Subcutaneous abdominal adipose tissue (tissue), 5 donors: ENCODE results near the gene ELOVL6.

Experiments used
- H3K27ac ChIP-seq: one replicate; pipeline ENCODE4 v1.7.0; 2013; ENCODE audit warnings: low read depth, mild to moderate bottlenecking, inconsistent platforms, low read length, moderate library complexity
- H3K27me3 ChIP-seq, 5 donors: one replicate each; pipeline ENCODE4 v1.7.0; 2013; ENCODE audit warnings: low read length in 5 of 5, inconsistent platforms in 1 of 5; ENCODE audit not compliant: control insufficient read depth in 5 of 5, insufficient read depth in 4 of 5
- H3K36me3 ChIP-seq, 5 donors: one replicate each; pipeline ENCODE4 v1.7.0; 2013; ENCODE audit warnings: low read length in 5 of 5; ENCODE audit not compliant: control insufficient read depth in 5 of 5, insufficient read depth in 5 of 5
- H3K4me1 ChIP-seq, 5 donors: one replicate each; pipeline ENCODE4 v1.7.0; 2013; ENCODE audit warnings: low read length in 5 of 5, mild to moderate bottlenecking in 3 of 5, moderate library complexity in 1 of 5; ENCODE audit not compliant: control insufficient read depth in 5 of 5, insufficient read depth in 5 of 5
- H3K4me3 ChIP-seq, 5 donors: one replicate each; pipeline ENCODE4 v1.7.0; 2013; ENCODE audit warnings: low read length in 5 of 5, low read depth in 1 of 5
- H3K9ac ChIP-seq, 5 donors: one replicate each; pipeline ENCODE4 v1.7.0; 2013; ENCODE audit warnings: low read length in 5 of 5, mild to moderate bottlenecking in 4 of 5, moderate library complexity in 3 of 5
- H3K9me3 ChIP-seq, 5 donors: one replicate each; pipeline ENCODE4 v1.7.0; 2013; ENCODE audit warnings: low read length in 5 of 5; ENCODE audit not compliant: control insufficient read depth in 5 of 5
- donor health status: healthy.
- donor health status: healthy.
- donor health status: healthy.
- donor health status: healthy.
- donor health status: healthy.

Gene ELOVL6

DNA sequence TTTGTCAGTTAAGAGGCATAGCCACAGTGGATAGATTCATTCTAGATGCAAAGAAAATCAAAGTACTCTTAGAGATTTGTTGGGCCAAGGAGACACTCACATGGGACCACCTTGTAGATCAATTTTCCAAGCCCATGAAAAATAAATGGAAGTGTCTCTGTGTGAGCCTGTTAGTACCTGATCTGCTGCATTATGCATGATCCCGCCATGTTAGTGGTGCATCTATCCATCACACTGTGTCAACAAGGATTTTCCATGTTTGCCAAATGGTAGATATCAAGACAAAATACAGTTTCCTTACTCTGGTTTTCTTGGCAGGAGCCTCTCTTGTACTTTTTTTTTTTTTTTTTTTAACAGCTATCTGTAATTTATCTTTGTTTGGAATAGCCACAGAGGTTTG, 173.4 kb downstream of the ELOVL6 start:
- H3K36me3 ChIP-seq: no peaks in the 10 kb centered on the region
- H3K27ac ChIP-seq: no peak overlapping the region
- H3K4me3 ChIP-seq: no peak overlapping the region
- peaks cover 0 to 4% (median 0%) of the 10 kb centered on the region in 5 donors for H3K27me3 ChIP-seq
- H3K4me1 ChIP-seq: no peaks in the 10 kb centered on the region
- no peaks in the 10 kb centered on the region for H3K9me3 ChIP-seq
- H3K9ac ChIP-seq: no peak overlapping the region

DNA sequence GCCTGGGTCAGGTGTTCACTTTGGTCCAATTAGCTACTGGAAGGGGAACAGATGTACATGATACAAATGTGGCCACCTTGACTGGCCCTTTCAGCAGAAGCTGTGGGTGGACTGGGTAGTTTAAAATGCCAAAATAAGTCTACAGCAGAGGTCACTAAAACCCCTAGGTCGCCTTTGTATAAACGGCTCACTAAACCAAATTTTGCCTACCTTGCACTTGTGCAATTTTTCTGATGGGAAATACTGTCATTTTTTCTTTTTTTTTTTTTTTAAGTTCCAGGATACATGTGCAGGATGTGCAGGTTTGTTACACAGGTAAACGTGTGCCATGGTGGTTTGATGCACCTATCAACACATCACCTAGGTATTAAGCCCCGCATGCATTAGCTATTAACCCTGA, 176.0 kb downstream of the ELOVL6 start:
- Histone ChIP-seq H3K36me3 (no peaks in the 10 kb centered on the region), H3K27me3 (no peaks in the 10 kb centered on the region), H3K9ac (no peak overlapping the region)

GRCh38 chr4:110020646-110021443, 177.6 kb downstream of the ELOVL6 start:
- Histone ChIP-seq H3K36me3 (no peaks in the 10 kb centered on the region), H3K27ac (no peak overlapping the region), H3K9ac (no peak overlapping the region), H3K9me3 (peaks cover 0 to 4% (median 0%) of the 10 kb centered on the region in 5 donors), H3K4me3 (no peak overlapping the region), H3K4me1 (no peaks in the 10 kb centered on the region), H3K27me3 (no peaks in the 10 kb centered on the region)

More for the DNA sequence above, 176.0 kb downstream of the ELOVL6 start:
- no peaks in the 10 kb centered on the region for H3K9me3 ChIP-seq
- no peak overlapping the region for H3K4me3 ChIP-seq
- H3K27ac ChIP-seq: no peak overlapping the region
- H3K4me1 ChIP-seq: no peaks in the 10 kb centered on the region

- Histone ChIP-seq H3K4me3 (no peak overlapping the region), H3K36me3 (no peaks in the 10 kb centered on the region), H3K9ac (no peak overlapping the region), H3K4me1 (no peaks in the 10 kb centered on the region), H3K9me3 (peaks cover 0 to 4% (median 0%) of the 10 kb centered on the region in 5 donors), H3K27ac (no peak overlapping the region), H3K27me3 (no peaks in the 10 kb centered on the region)
Measured at GRCh38 chr4:110020139-110020538, 178.3 kb downstream of the ELOVL6 start.

DNA sequence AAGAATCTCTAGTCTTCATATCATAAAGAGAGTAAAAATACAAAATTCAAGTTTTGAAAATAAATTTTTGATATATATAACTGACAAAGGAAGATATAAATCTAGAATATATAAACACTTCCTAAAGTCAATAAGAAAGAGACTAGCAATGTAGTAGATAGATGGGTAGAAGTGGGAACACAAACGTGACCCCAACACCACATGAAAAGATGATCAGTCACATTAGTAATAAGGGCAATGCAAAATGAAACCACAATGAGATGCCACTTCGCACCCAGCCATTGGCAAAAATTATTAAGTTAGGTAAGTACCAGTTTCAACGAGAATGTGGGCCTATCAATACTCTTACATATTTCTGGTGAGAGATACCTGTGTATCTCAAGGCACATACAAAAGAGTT, 179.3 kb downstream of the ELOVL6 start:
- Histone ChIP-seq H3K4me3 (no peak overlapping the region), H3K27ac (no peak overlapping the region), H3K9me3 (peaks cover 0 to 4% (median 0%) of the 10 kb centered on the region in 5 donors), H3K4me1 (no peaks in the 10 kb centered on the region), H3K36me3 (no peaks in the 10 kb centered on the region), H3K27me3 (no peaks in the 10 kb centered on the region), H3K9ac (no peak overlapping the region)

DNA sequence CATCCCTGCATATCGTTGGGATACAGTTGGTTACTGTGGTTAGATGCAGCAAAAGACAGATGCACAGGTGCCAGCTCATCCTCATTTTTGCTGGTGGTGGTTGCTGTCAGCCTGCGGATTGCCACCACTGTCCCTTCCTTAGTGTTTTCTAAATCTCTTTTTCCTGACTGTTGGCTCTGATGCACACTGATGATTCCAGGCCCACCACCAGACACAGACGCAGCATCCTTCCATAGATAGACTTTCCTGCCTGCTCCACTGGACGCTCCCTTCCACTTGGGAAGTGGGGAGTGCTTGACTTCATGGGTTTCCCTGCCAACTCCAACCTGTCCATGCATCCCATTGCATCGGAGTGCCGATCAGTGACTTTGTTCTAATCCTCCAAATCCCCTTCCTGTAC, 184.2 kb downstream of the ELOVL6 start:
- H3K27me3 ChIP-seq: peaks cover 0 to 3% (median 0%) of the 10 kb centered on the region in 5 donors
- no peak overlapping the region for H3K4me3 ChIP-seq
- H3K9me3 ChIP-seq: peaks cover 0 to 4% (median 0%) of the 10 kb centered on the region in 5 donors
- H3K9ac ChIP-seq: no peak overlapping the region
- no peak overlapping the region for H3K27ac ChIP-seq
- H3K4me1 ChIP-seq: no peaks in the 10 kb centered on the region
- no peaks in the 10 kb centered on the region for H3K36me3 ChIP-seq

GRCh38 chr4:110012917-110013316, 185.5 kb downstream of the ELOVL6 start:
- H3K9me3 ChIP-seq: peaks cover 0 to 4% (median 0%) of the 10 kb centered on the region in 5 donors
- no peaks in the 10 kb centered on the region for H3K36me3 ChIP-seq
- H3K4me1 ChIP-seq: no peaks in the 10 kb centered on the region
- H3K9ac ChIP-seq: no peak overlapping the region
- H3K4me3 ChIP-seq: no peak overlapping the region
- no peak overlapping the region for H3K27ac ChIP-seq
- peaks cover 0 to 3% (median 0%) of the 10 kb centered on the region in 5 donors for H3K27me3 ChIP-seq

DNA sequence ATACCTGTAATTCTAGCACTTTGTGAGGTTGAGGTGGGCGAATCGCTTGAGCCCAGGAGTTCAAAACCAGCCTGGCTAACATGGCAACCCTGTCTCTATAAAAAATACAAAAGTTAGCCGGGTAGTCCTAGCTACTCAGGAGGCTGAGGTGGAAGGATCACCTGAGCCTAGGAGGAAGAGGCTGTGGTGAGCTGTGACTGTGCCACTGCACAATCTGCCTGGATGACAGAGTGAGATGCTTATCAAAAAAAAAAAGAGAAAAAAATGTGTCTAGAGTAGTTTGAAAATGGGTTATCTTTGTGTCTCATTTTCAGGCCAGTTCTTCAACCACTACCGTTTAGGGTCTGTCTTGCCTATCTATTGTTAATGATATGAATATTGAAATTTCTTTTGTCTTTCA, 187.6 kb downstream of the ELOVL6 start:
- Histone ChIP-seq H3K27me3 (peaks cover 0 to 3% (median 0%) of the 10 kb centered on the region in 5 donors), H3K27ac (no peak overlapping the region), H3K36me3 (no peaks in the 10 kb centered on the region), H3K9ac (no peak overlapping the region), H3K4me1 (no peaks in the 10 kb centered on the region), H3K9me3 (no peaks in the 10 kb centered on the region), H3K4me3 (no peak overlapping the region)

DNA sequence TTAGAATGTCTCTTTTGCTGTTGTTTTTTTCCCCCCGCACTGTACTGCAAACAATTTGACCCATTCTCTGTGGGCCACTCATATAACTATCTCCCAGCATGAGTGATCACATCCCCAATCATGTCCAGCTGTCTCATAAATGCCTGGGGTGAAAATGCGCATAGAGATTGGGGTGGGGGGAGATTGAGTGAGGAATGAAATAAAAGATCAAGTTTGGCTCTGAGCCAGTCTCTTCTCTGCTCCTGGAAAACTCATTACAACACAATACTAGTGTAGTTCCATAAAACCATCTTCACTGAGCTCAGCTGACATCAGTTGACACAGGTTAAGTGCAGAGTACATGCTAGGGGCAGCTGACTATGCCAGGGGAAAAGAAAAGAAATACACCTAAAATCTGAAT, 188.9 kb downstream of the ELOVL6 start:
- Histone ChIP-seq H3K4me1 (no peaks in the 10 kb centered on the region), H3K27me3 (peaks cover 0 to 3% (median 0%) of the 10 kb centered on the region in 5 donors), H3K27ac (no peak overlapping the region), H3K36me3 (no peaks in the 10 kb centered on the region), H3K9ac (no peak overlapping the region), H3K9me3 (no peaks in the 10 kb centered on the region), H3K4me3 (no peak overlapping the region)

- Histone ChIP-seq H3K36me3 (no peaks in the 10 kb centered on the region), H3K4me1 (no peaks in the 10 kb centered on the region), H3K27me3 (peaks cover 0 to 3% (median 0%) of the 10 kb centered on the region in 5 donors), H3K27ac (no peak overlapping the region), H3K9ac (no peak overlapping the region), H3K4me3 (no peak overlapping the region), H3K9me3 (no peaks in the 10 kb centered on the region)
Measured at GRCh38 chr4:110008540-110008939, 189.9 kb downstream of the ELOVL6 start.
